Chondrocyte (in vitro differentiated cells): ENCODE results near the gene CBX5. TPM values are rescaled to one million over a fixed set of nuclear protein-coding genes. Genes with fewer than 3 reads are reported as not detected.
"Not testable (repeated sequence)": the region's sequence is repeated elsewhere in the genome, so short reads cannot be mapped to it uniquely, and the experiment has no call there.

Source experiments
- DNase-seq: peaks from one replicate; pipeline ENCODE4 v3.0.0; 2021; ENCODE audit warnings: mixed read lengths, low spot score
- H3K27ac Mint-ChIP-seq: one replicate; pipeline ENCODE4 v1.8.0; 2021; ENCODE audit warnings: mild to moderate bottlenecking, moderate library complexity, mixed read lengths; ENCODE audit not compliant: unreplicated experiment
- H3K27me3 Mint-ChIP-seq: 2 replicates; pipeline ENCODE4 v1.8.0; 2021; ENCODE audit warnings: low read depth, mixed read lengths
- H3K36me3 Mint-ChIP-seq: 2 replicates; pipeline ENCODE4 v1.8.0; 2021; ENCODE audit warnings: low read depth, mixed read lengths
- H3K4me1 Mint-ChIP-seq: 2 replicates; pipeline ENCODE4 v1.8.0; 2021; ENCODE audit warnings: low read depth, mild to moderate bottlenecking, mixed read lengths
- H3K4me3 Mint-ChIP-seq: one replicate; pipeline ENCODE4 v1.8.0; 2021; ENCODE audit warnings: mild to moderate bottlenecking, moderate library complexity, mixed read lengths; ENCODE audit not compliant: unreplicated experiment
- H3K9me3 Mint-ChIP-seq: 2 replicates; pipeline ENCODE4 v1.8.0; 2021; ENCODE audit warnings: low read depth, mixed read lengths
- total RNA-seq: library from RNA; stranded (reverse); gene quantifications from 3 replicates; pipeline ENCODE4 v1.2.1, GENCODE V29; 2021
- TF ChIP-seq, protein P1 (sequence below): fragments of 200-600 bp; sonication (generic); IDR thresholded peaks from 2 replicates; pipeline ENCODE4 v1.5.0; 2021; ENCODE audit warnings: antibody characterized with exemption, mild to moderate bottlenecking, moderate library complexity

Gene CBX5
- total RNA-seq, 1 donor from 2014 or later = 79.4 TPM

- H3K9me3 Mint-ChIP-seq = no peaks in the 10 kb centered on the region
- H3K36me3 Mint-ChIP-seq = peaks cover 41% of the 10 kb centered on the region
- H3K4me1 Mint-ChIP-seq = peaks cover 40% of the 10 kb centered on the region
- no peak overlapping the region for H3K4me3 Mint-ChIP-seq
- TF ChIP-seq, protein P1, sequence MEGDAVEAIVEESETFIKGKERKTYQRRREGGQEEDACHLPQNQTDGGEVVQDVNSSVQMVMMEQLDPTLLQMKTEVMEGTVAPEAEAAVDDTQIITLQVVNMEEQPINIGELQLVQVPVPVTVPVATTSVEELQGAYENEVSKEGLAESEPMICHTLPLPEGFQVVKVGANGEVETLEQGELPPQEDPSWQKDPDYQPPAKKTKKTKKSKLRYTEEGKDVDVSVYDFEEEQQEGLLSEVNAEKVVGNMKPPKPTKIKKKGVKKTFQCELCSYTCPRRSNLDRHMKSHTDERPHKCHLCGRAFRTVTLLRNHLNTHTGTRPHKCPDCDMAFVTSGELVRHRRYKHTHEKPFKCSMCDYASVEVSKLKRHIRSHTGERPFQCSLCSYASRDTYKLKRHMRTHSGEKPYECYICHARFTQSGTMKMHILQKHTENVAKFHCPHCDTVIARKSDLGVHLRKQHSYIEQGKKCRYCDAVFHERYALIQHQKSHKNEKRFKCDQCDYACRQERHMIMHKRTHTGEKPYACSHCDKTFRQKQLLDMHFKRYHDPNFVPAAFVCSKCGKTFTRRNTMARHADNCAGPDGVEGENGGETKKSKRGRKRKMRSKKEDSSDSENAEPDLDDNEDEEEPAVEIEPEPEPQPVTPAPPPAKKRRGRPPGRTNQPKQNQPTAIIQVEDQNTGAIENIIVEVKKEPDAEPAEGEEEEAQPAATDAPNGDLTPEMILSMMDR = no peak
- H3K27ac Mint-ChIP-seq = peak overlapping the region; percentile 22
- DNase-seq = no peak
- H3K27me3 Mint-ChIP-seq = no peaks in the 10 kb centered on the region
Observed at GRCh38 chr12:54287261-54288157, 7.6 kb upstream of the CBX5 start.

DNA sequence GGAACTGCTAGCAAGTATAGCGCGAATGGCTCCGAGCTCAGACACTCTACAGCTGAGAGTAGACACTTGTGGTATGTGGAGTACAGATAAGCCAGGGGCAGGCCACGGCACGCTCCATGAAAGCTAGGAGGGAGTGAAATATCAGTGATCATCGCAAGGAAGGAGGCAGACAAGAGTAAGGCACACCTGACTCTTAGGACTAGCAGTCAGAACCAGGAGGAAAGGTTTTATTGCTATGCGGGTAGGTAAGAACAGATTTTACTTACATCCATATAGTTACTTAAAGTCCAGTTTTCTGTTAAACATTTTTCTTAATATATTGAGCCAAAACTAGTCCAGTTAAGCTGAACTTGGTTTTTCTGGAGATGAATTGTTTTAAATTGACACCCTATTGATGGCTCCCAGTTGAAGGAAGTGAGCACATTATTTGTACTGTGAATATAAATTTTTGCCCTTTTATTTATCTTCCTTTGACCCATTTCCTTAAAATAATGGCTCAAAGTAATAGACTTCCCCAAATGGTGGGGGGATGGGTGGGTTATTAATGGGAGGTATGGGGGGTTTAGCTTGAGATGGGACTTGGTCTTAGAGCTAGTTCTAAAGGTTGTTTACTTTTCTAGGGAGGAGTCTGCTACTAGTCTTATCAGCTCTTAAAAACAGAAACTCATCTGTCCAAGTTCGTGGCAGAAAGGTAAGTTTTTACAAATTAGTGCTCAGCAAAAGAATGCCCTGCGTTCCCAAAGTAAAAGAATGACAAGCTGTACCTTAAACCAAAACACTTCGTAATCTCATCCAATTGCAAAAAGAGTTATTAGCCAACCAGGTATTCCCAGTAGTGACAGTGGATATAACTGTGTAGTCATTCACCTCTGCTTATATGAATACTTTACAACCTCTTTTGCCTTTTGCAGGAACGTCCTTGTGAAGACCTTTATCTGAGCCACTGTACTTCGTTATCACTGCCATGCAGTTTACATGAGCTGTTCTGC lies 6.4 kb upstream of the CBX5 start:
- Mint-ChIP-seq H3K27me3 (no peaks in the 10 kb centered on the region), H3K4me1 (peaks cover 51% of the 10 kb centered on the region), H3K9me3 (no peaks in the 10 kb centered on the region), H3K36me3 (peaks cover 53% of the 10 kb centered on the region), H3K4me3 (no peak overlapping the region), H3K27ac (peak overlapping the region; percentile 74)
- DNase-seq = no peak
- TF ChIP-seq, protein P1 = no peak

DNA sequence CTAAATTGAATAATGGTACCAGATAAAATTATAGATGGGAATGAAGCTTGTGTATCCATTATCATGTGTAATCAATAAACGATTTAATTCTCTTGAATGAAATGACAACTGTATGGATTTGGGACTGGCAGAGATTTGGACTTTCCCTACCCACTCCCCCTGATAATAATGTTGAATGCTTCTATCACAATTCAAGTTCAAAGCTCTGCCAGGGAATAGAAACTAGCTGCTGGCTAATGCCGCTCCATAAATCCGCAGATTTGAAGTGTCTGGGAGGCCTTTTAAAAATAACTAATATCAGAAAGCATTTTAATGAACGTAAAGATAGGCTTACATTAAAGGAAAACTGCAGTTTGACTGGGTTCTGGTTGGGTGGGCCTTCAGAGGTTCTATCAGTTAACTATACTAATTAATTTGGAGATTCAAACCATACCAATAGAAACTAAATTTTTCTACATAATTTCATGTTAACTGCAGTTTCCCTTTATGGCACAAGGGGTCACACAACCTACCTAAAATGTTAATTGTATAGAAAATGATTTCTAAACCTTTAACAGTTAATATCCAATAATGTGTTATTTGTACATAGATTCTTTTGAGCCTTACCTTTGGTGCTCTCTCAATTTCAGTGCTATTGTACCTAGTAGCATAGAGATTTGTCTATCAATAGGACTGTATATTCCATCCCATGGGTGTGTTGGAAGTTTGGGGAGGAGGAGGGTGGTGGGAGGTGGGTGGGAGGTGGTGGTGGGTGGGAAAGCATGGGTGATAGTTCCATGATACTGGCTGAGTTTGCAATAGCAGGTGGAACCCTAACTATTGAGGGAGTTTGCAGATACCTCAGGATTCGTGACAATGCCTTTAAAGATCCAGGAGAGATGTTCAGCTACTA lies 5.5 kb upstream of the CBX5 start:
- H3K4me1 Mint-ChIP-seq = peaks cover 52% of the 10 kb centered on the region
- TF ChIP-seq, protein P1 = peak; percentile 75
- H3K9me3 Mint-ChIP-seq = no peaks in the 10 kb centered on the region
- H3K27me3 Mint-ChIP-seq = no peaks in the 10 kb centered on the region
- H3K27ac Mint-ChIP-seq = peak overlapping the region; percentile 59
- H3K36me3 Mint-ChIP-seq = peaks cover 54% of the 10 kb centered on the region
- H3K4me3 Mint-ChIP-seq = peak overlapping the region; percentile 44
- DNase-seq = no peak

DNA sequence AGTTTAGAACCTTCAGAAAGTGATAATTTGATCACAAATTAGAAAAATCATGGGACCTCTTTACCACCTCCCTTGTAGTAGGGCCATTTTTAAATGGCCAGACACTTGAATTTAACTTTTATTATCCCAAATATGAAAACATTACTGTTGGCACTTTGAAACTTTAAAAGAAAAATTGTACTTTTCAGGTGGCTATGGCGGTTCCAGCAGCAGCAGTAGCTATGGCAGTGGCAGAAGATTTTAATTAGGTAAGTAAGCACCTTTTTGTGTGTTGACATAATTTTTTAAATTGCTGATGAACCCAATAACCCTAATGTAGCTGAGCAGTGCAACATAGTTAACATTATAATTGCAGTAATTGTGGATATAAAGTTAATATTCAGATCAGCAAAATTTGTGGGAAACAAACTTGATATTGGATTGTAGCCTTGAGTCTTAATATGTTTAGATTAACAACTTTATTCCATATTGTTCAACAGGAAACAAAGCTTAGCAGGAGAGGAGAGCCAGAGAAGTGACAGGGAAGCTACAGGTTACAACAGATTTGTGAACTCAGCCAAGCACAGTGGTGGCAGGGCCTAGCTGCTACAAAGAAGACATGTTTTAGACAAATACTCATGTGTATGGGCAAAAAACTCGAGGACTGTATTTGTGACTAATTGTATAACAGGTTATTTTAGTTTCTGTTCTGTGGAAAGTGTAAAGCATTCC lies 4.3 kb upstream of the CBX5 start:
- peaks cover 54% of the 10 kb centered on the region for H3K36me3 Mint-ChIP-seq
- H3K9me3 Mint-ChIP-seq, H3K27me3 Mint-ChIP-seq, H3K4me3 Mint-ChIP-seq, DNase-seq, H3K27ac Mint-ChIP-seq: not testable (repeated sequence)
- peaks cover 52% of the 10 kb centered on the region for H3K4me1 Mint-ChIP-seq
